ENCODE results near the gene REG4. TPM values are rescaled to one million over a fixed set of nuclear protein-coding genes. Genes with fewer than 3 reads are reported as not detected.
"Not testable (repeated sequence)": the region's sequence is repeated elsewhere in the genome, so short reads cannot be mapped to it uniquely, and the experiment has no call there.

The REG4 gene
- not detected for total RNA-seq

GRCh38 chr1:119811387-119811786 lies at the start of gene REG4:
TSS of gene REG4 (minus strand) at chr1:119811460. CDS start at chr1:119808769, 2,691 bp downstream.
- no peak for DNase-seq

- no peak for DNase-seq
Observed at GRCh38 chr1:119859647-119860046, 48.4 kb upstream of the REG4 start.

GRCh38 chr1:119858556-119859214 lies 47.4 kb upstream of the REG4 start:
- DNase-seq: not testable (repeated sequence)

- no peak for DNase-seq
Observed at GRCh38 chr1:119858126-119858525, 46.9 kb upstream of the REG4 start.

- no peak for DNase-seq
Observed at GRCh38 chr1:119853155-119853554, 41.9 kb upstream of the REG4 start.

GRCh38 chr1:119844206-119844605 lies 32.9 kb upstream of the REG4 start:
- not testable (repeated sequence) for DNase-seq

- DNase-seq: no peak
Observed at GRCh38 chr1:119841306-119841705, 30.0 kb upstream of the REG4 start.

GRCh38 chr1:119840745-119841144 lies 29.5 kb upstream of the REG4 start:
- no peak for DNase-seq

GRCh38 chr1:119838236-119838635 lies 27.0 kb upstream of the REG4 start:
- DNase-seq: no peak

GRCh38 chr1:119834990-119835389 lies 23.7 kb upstream of the REG4 start:
- DNase-seq: no peak

- no peak for DNase-seq
Observed at GRCh38 chr1:119831027-119831426, 19.8 kb upstream of the REG4 start.

GRCh38 chr1:119829625-119830024 lies 18.4 kb upstream of the REG4 start:
- peak; percentile 87 for DNase-seq

GRCh38 chr1:119829006-119829405 lies 17.7 kb upstream of the REG4 start:
- DNase-seq: not testable (repeated sequence)

GRCh38 chr1:119828266-119828665 lies 17.0 kb upstream of the REG4 start:
- DNase-seq: no peak

GRCh38 chr1:119827010-119827409 lies 15.8 kb upstream of the REG4 start:
- DNase-seq: no peak

- peak; percentile 57 for DNase-seq
Observed at GRCh38 chr1:119822406-119822805, 11.1 kb upstream of the REG4 start.

GRCh38 chr1:119818181-119818580 lies 6.9 kb upstream of the REG4 start:
- no peak for DNase-seq

- no peak for DNase-seq
Observed at GRCh38 chr1:119816407-119816806, 5.1 kb upstream of the REG4 start.

- no peak for DNase-seq
Observed at GRCh38 chr1:119815928-119816327, 4.7 kb upstream of the REG4 start.

- no peak for DNase-seq
Observed at GRCh38 chr1:119815361-119815760, 4.1 kb upstream of the REG4 start.

GRCh38 chr1:119814288-119814687 lies 3.0 kb upstream of the REG4 start:
- DNase-seq: no peak

- DNase-seq: no peak
Observed at GRCh38 chr1:119811985-119812557, 811 bp upstream of the REG4 start.

GRCh38 chr1:119808972-119809550 lies 2.2 kb downstream of the REG4 start:
- DNase-seq: peak; percentile 90

GRCh38 chr1:119808491-119808890 lies 2.8 kb downstream of the REG4 start:
- DNase-seq: no peak
